Effector CD8-positive, alpha-beta T cell (primary cell): ENCODE measurements around the gene MAPK12.

Source experiments
- DNase-seq: peaks from one replicate; lab custom pipeline; 2025; lab: John Stamatoyannopoulos, UW

The MAPK12 gene

DNA sequence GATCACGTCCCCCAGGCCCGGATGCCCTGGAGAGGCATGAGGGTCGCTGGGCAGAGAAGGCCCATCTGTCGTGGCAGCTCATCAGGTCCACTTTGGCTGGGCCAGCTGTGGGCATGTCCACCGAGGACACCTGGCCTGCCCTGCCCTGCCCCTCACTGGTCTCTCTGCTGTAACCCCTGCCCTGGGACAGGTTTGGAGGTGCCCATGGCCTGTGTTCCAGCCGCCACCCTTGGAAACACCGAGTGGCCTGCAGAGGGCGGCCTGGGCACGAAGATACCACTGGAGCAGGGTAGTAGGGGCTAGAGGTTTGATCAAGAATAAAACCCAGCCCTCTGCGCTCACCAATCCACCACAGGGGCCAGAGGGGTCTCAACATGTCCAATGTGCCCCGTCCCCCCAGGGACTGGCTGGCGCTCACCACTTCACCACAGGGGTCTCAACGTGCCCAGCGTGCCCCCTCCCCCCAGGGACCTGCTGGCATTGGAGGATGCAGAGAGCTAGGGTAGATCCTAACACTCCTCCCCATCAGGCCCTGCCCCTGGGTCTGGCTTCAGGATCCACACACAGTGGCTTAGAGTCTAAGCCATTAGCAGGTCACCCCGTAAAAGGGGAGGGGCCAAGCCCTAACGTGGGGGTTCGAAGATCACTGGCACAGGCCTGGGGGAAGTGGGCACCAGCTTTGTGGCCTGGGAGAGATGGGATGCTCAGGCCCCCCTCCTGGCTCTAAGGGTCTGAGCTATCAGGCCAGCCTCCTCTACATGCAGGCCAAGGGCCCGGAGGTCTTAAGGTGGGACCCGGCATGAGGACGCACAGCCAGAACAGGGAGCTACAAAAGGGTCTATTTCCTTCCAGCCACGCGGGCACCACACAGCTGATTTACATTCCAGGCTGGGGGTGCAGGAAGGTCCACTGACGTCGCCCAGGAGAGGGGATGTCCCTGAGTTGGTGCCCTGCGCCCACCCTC, 9.1 kb downstream of the MAPK12 start:
- DNase-seq: peak; percentile 48

DNA sequence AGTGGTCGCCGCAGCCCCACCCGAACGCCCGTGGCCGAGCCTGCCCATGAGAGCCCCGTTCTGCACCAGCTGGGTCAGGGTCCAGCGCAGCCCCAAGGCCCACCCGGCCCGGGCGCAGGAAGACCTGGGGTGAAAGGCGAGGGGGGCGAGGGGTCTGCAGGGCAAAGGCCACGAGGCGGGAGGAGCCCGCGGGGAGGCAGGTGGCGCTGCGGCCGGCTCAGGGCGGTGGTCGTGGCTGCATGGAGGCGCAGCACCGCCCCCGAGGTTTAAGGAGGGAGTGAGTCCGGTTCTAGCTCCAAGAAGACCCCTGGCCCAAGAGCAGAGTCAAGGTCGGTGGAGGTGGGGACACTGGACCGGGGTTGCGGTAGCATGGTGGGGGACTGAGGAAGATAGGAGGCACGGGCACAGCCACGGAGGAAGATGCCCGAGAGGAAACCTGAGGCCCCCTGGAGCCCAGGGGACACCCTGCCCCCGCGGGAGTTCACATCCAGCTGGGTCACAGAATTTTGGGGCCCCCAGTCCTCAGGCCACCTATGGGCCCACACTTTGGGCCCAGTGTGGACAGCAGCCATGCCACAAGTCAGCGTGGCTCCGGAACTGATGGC, 9.9 kb downstream of the MAPK12 start:
- DNase-seq: no peak

DNA sequence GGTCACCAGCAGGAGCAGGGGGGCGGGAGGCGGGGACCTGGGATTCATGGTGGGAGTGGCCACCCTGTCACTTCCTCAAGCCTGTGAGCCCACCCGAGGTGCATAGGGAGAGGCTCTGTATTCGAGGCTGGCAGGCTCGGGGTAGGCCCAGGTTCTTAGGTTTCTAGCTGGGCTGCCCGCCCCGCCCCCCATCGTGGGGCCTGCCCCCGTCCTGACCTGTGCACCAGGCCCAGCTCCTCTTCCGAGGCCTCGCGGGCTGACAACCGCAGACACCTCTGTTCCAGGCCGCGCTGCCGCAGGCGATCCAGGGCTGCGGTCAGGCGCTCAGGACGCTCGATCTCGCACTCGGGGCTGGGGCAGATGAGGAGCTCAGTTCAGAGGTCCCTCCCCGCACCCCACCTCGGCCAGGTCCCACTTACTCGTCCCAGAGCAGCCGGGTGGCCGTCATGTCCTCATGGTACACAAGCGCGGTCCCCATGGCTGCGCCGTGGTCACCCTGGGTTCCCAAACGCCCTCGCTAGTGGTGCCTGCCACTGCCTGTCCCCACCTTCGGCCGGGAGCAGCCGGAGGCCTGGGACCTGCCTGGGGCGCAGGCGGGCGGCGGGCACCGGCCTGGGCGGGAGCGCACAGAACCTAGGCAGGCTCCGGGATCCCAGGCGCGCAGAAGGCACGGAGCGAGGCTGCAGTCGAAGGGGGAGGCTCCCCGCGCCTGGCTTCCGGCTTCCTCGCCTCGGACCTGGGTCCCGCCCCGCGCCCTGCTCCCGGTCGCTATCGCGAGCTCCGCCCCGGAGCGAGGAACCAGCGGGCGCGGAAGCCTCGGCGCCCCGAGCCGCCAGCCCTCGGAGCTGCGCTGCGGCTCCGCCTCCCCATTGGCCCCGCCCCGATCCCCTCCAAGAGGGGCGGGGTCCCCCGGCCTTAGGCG, 10.7 kb downstream of the MAPK12 start, which contains the start of gene HDAC10:
HDAC10 (minus strand) TSS at position 711 of the 922 bp plus-strand sequence; CDS start at position 478, 233 bp downstream.
- DNase-seq: peak; percentile 61

GRCh38 chr22:50250249-50250554, 11.3 kb downstream of the MAPK12 start:
- DNase-seq: no peak

GRCh38 chr22:50249341-50250248, 11.9 kb downstream of the MAPK12 start:
- no peak for DNase-seq

GRCh38 chr22:50248196-50249081, 13.0 kb downstream of the MAPK12 start:
- no peak for DNase-seq

DNA sequence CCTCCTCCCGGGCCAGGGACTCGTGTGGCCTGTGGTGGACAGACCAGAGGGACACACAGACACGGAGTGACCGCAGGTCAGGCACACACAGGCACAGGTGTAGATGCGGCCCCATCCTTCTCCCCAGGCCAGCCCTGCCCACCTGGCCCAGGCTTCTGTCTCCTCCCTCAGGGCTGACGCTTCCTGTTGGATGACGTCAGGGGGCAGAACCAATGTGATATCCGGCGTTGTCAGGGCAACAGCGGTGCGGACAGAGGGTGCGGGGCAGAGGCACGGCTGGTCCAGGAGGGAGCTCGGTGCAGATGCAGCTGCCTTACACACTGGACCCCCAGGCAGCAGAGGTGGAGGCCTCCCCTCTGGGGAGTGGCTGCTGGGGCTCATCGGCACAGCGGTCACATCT, 13.7 kb downstream of the MAPK12 start:
- no peak for DNase-seq

GRCh38 chr22:50246242-50247175, 15.0 kb downstream of the MAPK12 start:
- DNase-seq: no peak

DNA sequence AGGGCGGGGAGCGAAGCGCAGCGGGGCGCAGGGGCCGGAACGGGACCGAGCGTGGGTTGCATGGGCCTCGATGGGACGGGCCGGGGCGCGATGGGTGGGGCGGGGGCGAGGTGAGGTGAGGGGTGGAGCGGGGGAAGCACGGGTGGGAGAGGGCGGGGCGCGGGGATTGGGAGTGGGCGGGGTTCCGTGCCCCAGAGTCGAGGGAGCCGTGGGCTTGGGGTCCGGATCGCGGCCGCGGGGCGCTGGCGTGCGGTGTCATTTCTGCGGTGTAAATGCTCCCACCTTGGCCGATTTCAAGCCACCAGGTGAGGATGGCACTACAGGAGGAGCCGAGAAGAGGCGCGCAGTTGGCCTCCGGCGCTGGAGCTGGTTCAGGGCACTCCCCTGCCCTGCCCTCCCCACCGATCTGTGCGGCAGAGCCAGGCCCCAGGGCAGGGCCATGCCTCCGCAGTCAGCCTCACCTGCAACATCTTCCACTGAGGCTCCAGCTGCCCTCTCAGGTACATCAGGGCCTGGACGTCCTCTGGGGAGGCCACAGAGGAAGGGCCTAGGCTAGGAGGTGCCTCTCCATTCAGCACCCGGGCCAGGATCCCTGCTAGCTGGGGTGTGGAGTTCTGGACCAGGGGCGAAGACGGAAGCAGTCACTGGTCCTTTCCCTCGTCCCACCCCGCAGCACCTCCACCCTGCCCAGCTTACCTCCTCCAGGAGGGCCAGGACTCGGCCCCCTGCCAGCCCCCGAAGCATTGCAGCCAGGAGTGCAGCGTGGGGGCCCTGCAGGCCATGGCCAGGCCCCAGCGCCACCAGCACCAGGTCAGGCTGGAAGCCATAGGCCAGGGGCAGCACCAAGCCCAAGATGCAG, 16.0 kb downstream of the MAPK12 start:
- peak; percentile 73 for DNase-seq

DNA sequence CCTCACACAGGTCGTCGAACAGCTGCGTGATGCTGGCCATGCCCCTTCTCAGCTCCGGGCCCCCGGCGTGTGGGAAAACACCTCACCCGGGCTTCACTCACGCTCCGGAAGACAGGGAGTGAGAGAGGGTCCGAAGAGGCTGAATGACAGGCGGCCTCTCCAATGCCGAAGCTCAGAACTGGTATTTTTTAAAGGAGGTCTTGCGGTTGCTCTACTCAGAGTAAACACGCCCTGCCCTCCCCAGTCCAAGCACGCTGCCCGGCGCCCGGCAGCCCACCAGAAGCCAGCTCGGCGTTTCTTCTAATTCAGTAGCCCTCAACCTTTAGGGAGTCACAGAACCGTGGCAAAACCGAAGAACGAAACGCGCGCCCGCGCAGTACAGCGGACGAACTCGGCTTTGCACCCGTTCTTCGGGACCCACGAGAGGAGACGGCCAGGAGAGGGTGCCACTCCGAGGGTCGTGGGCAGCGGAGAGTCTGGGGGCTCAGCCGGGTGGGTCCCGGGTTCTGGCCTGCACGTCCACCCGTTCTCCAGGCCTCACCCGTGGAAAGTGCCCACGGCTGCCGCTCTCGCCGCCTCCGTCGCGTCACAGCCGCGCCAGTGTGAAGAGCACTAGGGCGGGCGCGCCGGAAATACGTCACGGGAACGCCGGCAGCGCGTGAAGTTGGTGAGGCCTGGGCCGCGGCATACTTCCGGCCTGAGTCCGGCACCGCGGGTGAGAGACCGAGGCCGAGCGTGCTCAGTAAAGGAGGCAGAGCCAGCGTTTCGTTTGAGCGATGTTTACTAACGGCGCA, 16.9 kb downstream of the MAPK12 start, which contains the start of gene TUBGCP6:
TUBGCP6 (minus strand) TSS at position 604 of the 794 bp plus-strand sequence; CDS start at position 40, 564 bp downstream.
- DNase-seq: peak; percentile 80

GRCh38 chr22:50243685-50244419, 17.6 kb downstream of the MAPK12 start:
- no peak for DNase-seq

GRCh38 chr22:50242406-50242949, 19.0 kb downstream of the MAPK12 start:
- no peak for DNase-seq

DNA sequence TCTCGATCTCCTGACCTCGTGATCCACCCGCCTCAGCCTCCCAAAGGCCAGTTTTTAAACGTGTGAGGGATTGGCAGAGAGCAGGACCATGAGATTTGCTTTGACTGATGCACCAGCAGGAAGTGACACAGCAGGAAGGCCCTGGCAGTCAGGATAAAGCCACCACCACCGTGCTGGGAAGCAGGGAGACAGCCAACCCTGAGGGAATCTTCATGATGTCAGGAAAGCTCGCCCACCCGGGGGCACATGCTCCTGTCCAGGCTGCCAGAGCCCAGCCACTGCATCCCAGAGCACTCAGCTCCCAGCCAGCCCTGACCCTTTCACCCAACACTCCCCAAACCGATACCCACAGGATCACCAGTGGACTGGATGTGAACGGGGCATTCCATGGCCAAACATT, 22.7 kb downstream of the MAPK12 start:
- DNase-seq: no peak

DNA sequence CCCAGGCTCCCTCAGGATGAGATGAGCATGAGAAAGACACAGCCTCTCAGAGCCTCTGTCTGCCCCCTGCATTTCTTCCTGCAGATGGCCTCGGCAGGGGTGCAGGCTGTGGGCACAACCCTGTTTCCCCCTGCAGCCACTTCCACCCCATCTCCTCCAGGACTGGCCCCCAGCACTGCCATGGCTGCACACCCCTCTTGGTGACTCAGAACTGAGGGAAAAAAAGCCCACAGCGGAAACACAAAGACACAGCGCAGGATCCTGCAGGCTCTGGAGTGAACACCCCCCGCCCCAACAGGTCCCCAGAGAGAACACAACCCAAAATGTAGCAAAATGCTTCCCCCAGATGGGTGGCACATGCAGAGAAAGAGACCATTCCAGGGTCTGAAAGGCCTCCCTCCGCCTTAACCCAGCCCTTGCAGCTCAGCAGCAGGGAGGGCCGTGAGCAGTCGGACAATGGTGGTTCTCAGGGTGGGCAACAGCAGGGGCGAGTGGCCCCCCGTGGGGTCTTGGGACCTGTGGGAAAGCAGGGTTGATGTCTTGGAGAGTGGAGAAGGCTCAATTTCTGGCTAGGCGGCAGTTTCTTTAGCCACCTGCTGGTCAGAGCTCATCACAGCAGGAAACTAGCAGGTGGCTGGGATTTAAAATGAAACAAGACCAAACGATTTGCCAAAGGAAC, 24.6 kb downstream of the MAPK12 start:
- DNase-seq: no peak

DNA sequence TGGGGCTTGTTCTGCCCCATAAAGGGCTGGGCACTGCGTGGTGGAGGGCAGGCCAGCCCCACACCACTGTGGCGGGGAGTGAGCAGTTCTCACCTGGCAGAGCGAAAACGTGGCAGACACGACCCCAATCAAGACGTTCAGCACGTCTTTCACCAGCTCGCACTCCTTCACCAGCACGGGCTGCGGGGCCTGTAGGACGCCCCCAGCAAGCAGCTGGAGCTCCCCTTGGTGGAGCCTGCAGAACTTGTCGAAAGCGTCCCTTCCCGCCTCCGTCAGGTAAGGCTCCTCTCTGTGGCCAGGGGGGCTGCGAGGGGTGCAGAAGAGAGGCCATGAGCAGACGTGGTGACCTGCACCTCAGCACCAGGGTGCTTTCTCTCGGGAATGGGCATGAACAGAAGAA, 28.3 kb downstream of the MAPK12 start:
- DNase-seq: no peak
